HFF-Myc (cell line): Measurements from ENCODE around the gene ZNF524.

ENCODE experiments used
- DNase-seq: peaks from one replicate; pipeline ENCODE4 v3.0.0-alpha.2; 2011; ENCODE audit warnings: low read depth; ENCODE audit errors: extremely low read depth
- H3K4me3 ChIP-seq: replicated peaks from 2 replicates; pipeline ENCODE4 v1.5.1; 2011; ENCODE audit warnings: low read depth, mild to moderate bottlenecking, control low read depth, low read length
- TF ChIP-seq, protein P1 (sequence below): IDR thresholded peaks from 2 replicates; pipeline ENCODE4 v1.5.1; 2012; ENCODE audit warnings: mild to moderate bottlenecking, low read depth, low read length, control low read depth; ENCODE audit errors: missing control alignments

ZNF524 gene, protein sequence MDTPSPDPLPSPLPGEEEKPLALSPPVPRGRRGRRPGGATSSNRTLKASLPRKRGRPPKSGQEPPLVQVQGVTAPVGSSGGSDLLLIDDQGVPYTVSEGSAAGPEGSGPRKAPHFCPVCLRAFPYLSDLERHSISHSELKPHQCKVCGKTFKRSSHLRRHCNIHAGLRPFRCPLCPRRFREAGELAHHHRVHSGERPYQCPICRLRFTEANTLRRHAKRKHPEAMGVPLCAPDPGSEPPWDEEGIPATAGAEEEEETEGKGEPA

DNA sequence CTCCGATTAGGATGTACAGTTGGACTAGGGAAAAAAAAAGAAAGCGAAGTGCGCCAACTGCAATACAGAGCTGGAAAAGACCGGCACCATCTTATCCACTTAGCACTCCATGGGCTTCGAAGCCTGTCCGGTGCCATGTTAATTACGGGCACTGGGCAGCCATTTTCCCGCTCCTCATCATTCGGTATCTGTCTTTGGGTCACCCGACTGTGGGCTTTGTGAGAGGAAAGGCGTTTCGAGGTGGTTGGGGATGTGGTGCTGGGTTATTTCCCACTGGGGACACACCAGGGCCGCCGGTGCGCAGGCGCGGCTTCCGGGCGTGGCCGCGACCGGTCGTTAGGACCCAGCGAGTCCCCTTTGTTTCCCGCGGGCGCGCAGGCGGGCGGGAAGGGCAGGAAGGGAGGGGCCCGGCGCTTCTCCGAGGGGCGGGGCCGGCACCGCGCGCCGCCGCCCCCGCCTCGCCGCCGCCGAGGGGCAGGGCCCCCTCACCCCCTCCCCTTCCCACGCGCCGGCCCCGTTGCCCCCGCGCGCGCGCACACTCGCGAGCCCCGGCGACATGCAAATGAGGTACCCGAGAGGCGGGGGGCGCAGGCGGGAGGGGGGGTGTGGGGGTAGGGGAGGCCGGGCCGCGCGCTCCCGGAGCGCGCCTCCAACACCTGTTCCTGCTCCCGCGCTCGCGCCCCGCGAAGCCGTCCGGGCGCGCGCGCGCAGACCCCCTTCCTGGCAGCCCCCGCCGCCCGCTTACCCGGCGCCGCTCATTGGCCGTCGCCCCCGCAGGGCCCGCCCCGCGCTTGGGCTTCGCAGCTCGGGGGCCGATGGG, at the start of gene ZNF524:
ZNF524 (plus strand) TSS at position 447 of the 820 bp plus-strand sequence. CDS start 1,825 bp downstream, outside the sequence.
- H3K4me3 ChIP-seq, result peak within 1 kb of the TSS; percentile 80
- DNase-seq, result peak; percentile 63
- TF ChIP-seq, protein P1, sequence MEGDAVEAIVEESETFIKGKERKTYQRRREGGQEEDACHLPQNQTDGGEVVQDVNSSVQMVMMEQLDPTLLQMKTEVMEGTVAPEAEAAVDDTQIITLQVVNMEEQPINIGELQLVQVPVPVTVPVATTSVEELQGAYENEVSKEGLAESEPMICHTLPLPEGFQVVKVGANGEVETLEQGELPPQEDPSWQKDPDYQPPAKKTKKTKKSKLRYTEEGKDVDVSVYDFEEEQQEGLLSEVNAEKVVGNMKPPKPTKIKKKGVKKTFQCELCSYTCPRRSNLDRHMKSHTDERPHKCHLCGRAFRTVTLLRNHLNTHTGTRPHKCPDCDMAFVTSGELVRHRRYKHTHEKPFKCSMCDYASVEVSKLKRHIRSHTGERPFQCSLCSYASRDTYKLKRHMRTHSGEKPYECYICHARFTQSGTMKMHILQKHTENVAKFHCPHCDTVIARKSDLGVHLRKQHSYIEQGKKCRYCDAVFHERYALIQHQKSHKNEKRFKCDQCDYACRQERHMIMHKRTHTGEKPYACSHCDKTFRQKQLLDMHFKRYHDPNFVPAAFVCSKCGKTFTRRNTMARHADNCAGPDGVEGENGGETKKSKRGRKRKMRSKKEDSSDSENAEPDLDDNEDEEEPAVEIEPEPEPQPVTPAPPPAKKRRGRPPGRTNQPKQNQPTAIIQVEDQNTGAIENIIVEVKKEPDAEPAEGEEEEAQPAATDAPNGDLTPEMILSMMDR, result no peak

DNA sequence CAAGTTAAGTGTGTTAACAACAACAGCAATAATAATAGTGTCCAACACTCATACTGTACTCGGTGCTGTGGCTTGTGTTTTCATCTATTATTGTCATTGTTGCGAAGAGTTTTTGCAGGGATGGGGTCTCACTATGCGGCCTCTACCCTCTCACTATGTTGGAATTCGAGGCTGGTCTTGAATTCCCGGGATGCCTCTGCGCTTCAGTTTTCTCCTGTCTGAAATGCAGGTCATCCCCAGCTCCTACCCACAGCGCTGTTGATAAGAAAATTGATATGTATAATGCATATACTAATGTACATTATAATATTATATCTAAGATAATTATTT, 49.8 kb upstream of the ZNF524 start:
- DNase-seq, result no peak
- H3K4me3 ChIP-seq, result peak overlapping the region; percentile 23; the same call in 1 of the 2 replicates
- TF ChIP-seq, protein P1, result no peak

DNA sequence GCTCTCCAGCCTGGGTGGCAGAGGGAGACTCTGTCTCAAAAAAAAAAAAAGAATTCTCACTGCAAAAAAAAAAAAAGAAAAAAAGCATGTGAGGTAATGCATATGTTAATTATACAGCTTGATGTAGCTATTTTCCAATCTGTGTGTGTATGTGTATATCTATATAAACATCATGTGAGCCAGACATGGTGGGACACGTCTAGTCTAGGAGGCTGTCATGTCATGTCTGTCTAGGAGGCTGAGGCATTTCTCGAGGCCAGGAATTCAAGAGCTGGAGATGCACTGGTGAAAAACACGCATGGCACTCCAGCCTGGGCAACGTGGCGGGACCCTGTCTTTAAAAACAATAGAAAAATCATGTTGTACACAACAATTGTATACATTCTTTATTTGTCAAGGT, 47.9 kb upstream of the ZNF524 start:
- TF ChIP-seq, protein P1, result no peak
- no peak for DNase-seq
- H3K4me3 ChIP-seq, result no peak overlapping the region

DNA sequence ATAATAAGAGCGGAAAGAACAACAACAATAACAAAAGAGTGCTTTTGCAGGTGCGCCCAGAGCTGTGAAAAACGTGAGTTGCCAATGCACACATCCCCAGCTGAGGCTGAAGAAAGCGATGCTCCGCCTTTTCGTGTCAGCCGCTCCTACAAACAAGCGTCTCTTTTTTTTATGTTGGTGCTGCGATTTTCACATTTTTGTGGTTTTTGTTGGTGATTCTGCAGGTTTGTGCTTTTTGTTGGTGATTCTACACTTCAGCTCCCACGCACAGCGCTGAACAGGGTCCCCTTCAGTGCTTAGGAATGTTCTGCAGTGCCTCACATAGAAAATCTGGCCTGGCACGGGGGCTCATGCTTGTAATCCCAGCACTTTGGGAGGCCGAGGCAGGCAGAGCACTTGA, 47.5 kb upstream of the ZNF524 start:
- TF ChIP-seq, protein P1, result no peak
- H3K4me3 ChIP-seq, result no peak overlapping the region
- DNase-seq, result no peak

DNA sequence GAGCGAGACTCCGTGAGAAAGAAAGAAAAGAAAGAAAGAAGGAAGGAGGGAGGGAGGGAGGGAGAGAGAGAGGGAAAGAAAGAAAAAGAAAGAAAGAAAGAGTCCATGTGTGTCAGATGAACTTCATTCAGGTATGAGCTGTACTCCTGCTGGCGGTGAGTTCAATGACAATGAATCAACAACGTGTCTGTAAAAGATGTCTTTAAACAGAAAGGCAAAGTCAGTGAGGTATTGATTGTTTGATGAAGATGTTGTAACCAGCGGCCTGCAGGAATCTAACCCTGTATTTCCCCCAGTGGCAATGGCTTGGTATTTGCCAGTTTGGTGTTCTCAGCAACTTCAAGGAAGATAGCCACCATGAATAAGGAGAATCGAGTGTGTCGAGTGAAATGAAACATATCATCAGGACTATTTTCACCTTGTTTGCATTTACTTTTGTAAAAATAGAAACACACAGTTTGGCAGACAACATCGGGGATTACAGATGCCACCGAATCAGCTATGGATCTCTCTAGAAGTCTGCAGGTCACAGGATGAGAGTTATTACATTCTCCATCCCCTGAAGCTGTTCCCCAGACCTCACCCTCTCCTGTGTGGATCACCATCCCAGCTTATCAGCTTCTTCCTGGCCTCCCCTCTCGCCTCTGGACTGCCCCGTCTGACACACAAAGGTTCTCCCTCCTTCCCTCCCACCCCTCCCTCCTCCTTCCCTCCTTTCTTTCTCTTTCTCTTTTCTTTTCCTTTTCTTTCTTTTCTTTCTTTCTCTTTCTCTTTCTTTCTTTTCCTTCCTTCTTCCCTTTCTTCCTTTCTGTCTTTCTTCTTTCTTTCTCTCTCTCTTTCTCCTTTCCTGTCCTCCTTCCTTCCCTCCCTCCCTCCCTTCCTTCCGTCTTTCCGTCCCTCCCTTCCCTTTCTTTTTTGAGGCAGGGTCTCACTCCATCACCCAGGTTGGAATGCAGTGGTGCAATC, 46.6 kb upstream of the ZNF524 start:
- no peak for DNase-seq
- H3K4me3 ChIP-seq, result no peak overlapping the region
- TF ChIP-seq, protein P1, result no peak

DNA sequence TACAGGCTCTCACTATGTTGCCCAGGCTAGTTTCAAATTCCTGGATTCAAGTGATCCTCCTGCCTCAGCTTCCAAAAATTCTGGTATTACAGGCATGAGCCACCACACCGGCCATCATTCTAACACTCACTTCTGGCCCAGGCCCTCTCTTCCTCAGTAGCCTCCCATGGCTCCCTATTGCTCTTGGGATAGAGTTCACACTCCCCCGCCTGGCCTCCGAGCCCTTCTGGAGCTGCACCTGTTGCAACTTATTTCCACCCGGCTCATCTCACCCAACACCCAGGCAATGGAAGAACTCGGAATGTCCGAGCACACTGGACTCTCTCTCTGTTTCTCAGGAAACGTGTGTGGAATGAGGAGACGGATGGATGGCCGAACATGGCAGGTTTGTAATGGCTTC, 45.8 kb upstream of the ZNF524 start:
- no peak for DNase-seq
- H3K4me3 ChIP-seq, result no peak overlapping the region
- TF ChIP-seq, protein P1, result no peak
